ENCODE results near the gene USHBP1.
"Not testable (repeated sequence)": the region's sequence is repeated elsewhere in the genome, so short reads cannot be mapped to it uniquely, and the experiment has no call there.

Gene USHBP1

GRCh38 chr19:17304386-17305215 lies 40.1 kb upstream of the USHBP1 start:
- Histone ChIP-seq H3K9ac (ENCODE audit: low read length) (no peak overlapping the region), H3K36me3 (ENCODE audit: control insufficient read depth, insufficient read depth, low read length) (no peaks in the 10 kb centered on the region), H3K9me3 (ENCODE audit: control insufficient read depth, low read length) (no peaks in the 10 kb centered on the region), H3K4me1 (ENCODE audit: control insufficient read depth, insufficient read depth, low read length) (peaks cover 32% of the 10 kb centered on the region), H3K27me3 (ENCODE audit: control insufficient read depth, insufficient read depth, low read length) (no peaks in the 10 kb centered on the region), H3K4me3 (ENCODE audit: low read length) (no peak overlapping the region)

- H3K36me3 ChIP-seq (ENCODE audit: control insufficient read depth, insufficient read depth, low read length) = no peaks in the 10 kb centered on the region
- H3K4me1 ChIP-seq (ENCODE audit: control insufficient read depth, insufficient read depth, low read length) = peaks cover 32% of the 10 kb centered on the region
- H3K27me3 ChIP-seq (ENCODE audit: control insufficient read depth, insufficient read depth, low read length) = no peaks in the 10 kb centered on the region
- no peak overlapping the region for H3K9ac ChIP-seq (ENCODE audit: low read length)
- no peak overlapping the region for H3K4me3 ChIP-seq (ENCODE audit: low read length)
- no peaks in the 10 kb centered on the region for H3K9me3 ChIP-seq (ENCODE audit: control insufficient read depth, low read length)
Observed at GRCh38 chr19:17303940-17304267, 39.4 kb upstream of the USHBP1 start.

- Histone ChIP-seq H3K4me3 (ENCODE audit: low read length) (peak within 1 kb of the TSS; percentile 36), H3K9ac (ENCODE audit: low read length) (peak within 1 kb of the TSS; percentile 75), H3K4me1 (ENCODE audit: control insufficient read depth, insufficient read depth, low read length) (peaks cover 32% of the 10 kb centered on the region), H3K36me3 (ENCODE audit: control insufficient read depth, insufficient read depth, low read length) (no peaks in the 10 kb centered on the region), H3K27me3 (ENCODE audit: control insufficient read depth, insufficient read depth, low read length) (no peaks in the 10 kb centered on the region), H3K9me3 (ENCODE audit: control insufficient read depth, low read length) (no peaks in the 10 kb centered on the region)
Observed at GRCh38 chr19:17303167-17303939, 38.8 kb upstream of the USHBP1 start, which contains the start of gene ABHD8. Gene ABHD8 (minus strand): TSS chr19:17303425. CDS start chr19:17301616, 1,809 bp downstream.

- Histone ChIP-seq H3K36me3 (ENCODE audit: control insufficient read depth, insufficient read depth, low read length) (no peaks in the 10 kb centered on the region), H3K4me1 (ENCODE audit: control insufficient read depth, insufficient read depth, low read length) (peaks cover 32% of the 10 kb centered on the region)
Observed at GRCh38 chr19:17302391-17303166, 38.0 kb upstream of the USHBP1 start.

GRCh38 chr19:17300992-17301619 lies 36.6 kb upstream of the USHBP1 start:
- no peaks in the 10 kb centered on the region for H3K36me3 ChIP-seq (ENCODE audit: control insufficient read depth, insufficient read depth, low read length)
- no peaks in the 10 kb centered on the region for H3K27me3 ChIP-seq (ENCODE audit: control insufficient read depth, insufficient read depth, low read length)
- no peak overlapping the region for H3K9ac ChIP-seq (ENCODE audit: low read length)
- H3K4me1 ChIP-seq (ENCODE audit: control insufficient read depth, insufficient read depth, low read length) = peaks cover 24% of the 10 kb centered on the region
- H3K4me3 ChIP-seq (ENCODE audit: low read length) = no peak overlapping the region
- H3K9me3 ChIP-seq (ENCODE audit: control insufficient read depth, low read length) = no peaks in the 10 kb centered on the region

More at GRCh38 chr19:17302391-17303166, 38.0 kb upstream of the USHBP1 start:
- Histone ChIP-seq H3K9me3 (ENCODE audit: control insufficient read depth, low read length) (no peaks in the 10 kb centered on the region), H3K27me3 (ENCODE audit: control insufficient read depth, insufficient read depth, low read length) (no peaks in the 10 kb centered on the region), H3K9ac (ENCODE audit: low read length) (peak overlapping the region; percentile 75), H3K4me3 (ENCODE audit: low read length) (peak overlapping the region; percentile 36)

- Histone ChIP-seq H3K27me3 (ENCODE audit: control insufficient read depth, insufficient read depth, low read length) (no peaks in the 10 kb centered on the region), H3K9me3 (ENCODE audit: control insufficient read depth, low read length) (no peaks in the 10 kb centered on the region), H3K4me3 (ENCODE audit: low read length) (no peak overlapping the region), H3K36me3 (ENCODE audit: control insufficient read depth, insufficient read depth, low read length) (no peaks in the 10 kb centered on the region), H3K9ac (ENCODE audit: low read length) (no peak overlapping the region), H3K4me1 (ENCODE audit: control insufficient read depth, insufficient read depth, low read length) (peaks cover 6% of the 10 kb centered on the region)
Observed at GRCh38 chr19:17296976-17297375, 32.4 kb upstream of the USHBP1 start.

- H3K36me3 ChIP-seq (ENCODE audit: control insufficient read depth, insufficient read depth, low read length) = no peaks in the 10 kb centered on the region
- no peaks in the 10 kb centered on the region for H3K9me3 ChIP-seq (ENCODE audit: control insufficient read depth, low read length)
- H3K4me3 ChIP-seq (ENCODE audit: low read length) = no peak overlapping the region
- H3K27me3 ChIP-seq (ENCODE audit: control insufficient read depth, insufficient read depth, low read length) = no peaks in the 10 kb centered on the region
- H3K9ac ChIP-seq (ENCODE audit: low read length) = no peak overlapping the region
- H3K4me1 ChIP-seq (ENCODE audit: control insufficient read depth, insufficient read depth, low read length) = peaks cover 7% of the 10 kb centered on the region
Observed at GRCh38 chr19:17296273-17296672, 31.7 kb upstream of the USHBP1 start.

GRCh38 chr19:17295551-17295950 lies 31.0 kb upstream of the USHBP1 start:
- H3K9ac ChIP-seq (ENCODE audit: low read length); H3K27me3 ChIP-seq (ENCODE audit: control insufficient read depth, insufficient read depth, low read length); H3K4me3 ChIP-seq (ENCODE audit: low read length); H3K36me3 ChIP-seq (ENCODE audit: control insufficient read depth, insufficient read depth, low read length); H3K9me3 ChIP-seq (ENCODE audit: control insufficient read depth, low read length); H3K4me1 ChIP-seq (ENCODE audit: control insufficient read depth, insufficient read depth, low read length): not testable (repeated sequence)

GRCh38 chr19:17294051-17294891 lies 29.7 kb upstream of the USHBP1 start:
- Histone ChIP-seq H3K9me3 (ENCODE audit: control insufficient read depth, low read length) (no peaks in the 10 kb centered on the region), H3K36me3 (ENCODE audit: control insufficient read depth, insufficient read depth, low read length) (no peaks in the 10 kb centered on the region), H3K4me1 (ENCODE audit: control insufficient read depth, insufficient read depth, low read length) (peaks cover 7% of the 10 kb centered on the region), H3K4me3 (ENCODE audit: low read length) (no peak overlapping the region), H3K27me3 (ENCODE audit: control insufficient read depth, insufficient read depth, low read length) (no peaks in the 10 kb centered on the region), H3K9ac (ENCODE audit: low read length) (no peak overlapping the region)

GRCh38 chr19:17293605-17294004 lies 29.1 kb upstream of the USHBP1 start:
- H3K9me3 ChIP-seq (ENCODE audit: control insufficient read depth, low read length) = no peaks in the 10 kb centered on the region
- no peaks in the 10 kb centered on the region for H3K36me3 ChIP-seq (ENCODE audit: control insufficient read depth, insufficient read depth, low read length)
- peaks cover 1% of the 10 kb centered on the region for H3K27me3 ChIP-seq (ENCODE audit: control insufficient read depth, insufficient read depth, low read length)
- H3K4me3 ChIP-seq (ENCODE audit: low read length) = no peak overlapping the region
- H3K9ac ChIP-seq (ENCODE audit: low read length) = no peak overlapping the region
- H3K4me1 ChIP-seq (ENCODE audit: control insufficient read depth, insufficient read depth, low read length) = peaks cover 7% of the 10 kb centered on the region

Measured in mucosa of stomach (tissue), 1 donor.